Measurements from ENCODE around the gene CAT.

CAT gene

DNA sequence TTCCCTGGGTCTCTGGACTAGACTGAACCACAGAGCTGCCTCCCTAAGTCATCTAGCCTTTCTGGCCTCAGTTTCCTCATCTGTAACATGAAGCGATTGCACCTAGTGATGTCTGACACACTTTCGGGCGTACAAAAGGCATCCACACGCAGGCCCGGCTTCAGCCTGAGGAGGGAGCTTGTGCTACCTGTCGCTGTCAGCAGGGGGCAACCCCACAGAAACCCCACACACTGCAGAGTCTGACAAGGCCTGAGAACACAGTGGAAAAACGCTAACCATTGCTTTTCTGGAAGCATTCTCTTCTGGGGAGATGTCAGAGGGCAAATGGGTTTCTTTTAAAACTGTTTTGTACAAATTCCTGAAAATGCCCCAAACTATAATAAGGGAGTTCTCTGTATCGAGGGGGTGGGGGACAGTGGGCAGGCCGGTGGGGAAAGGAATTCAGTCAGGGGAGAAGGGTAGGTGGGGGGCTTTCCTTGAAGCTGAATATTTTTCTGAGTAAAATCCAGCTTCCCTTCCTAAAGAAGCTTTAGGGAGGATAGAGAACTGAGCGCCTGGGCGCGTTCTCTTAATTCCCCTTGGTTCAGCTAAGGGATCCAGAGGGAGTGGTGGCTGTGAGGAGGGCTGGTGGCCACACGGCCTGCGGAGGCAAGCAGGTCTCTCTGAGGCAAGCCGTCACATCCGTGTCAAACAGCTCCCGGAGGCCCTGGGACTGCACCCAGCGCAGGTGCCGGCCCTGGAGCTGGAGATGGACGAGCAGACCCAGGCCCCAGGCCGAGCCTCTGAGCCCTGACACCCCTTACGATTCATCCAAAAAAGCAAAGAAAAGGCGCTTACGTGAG is 74.3 kb downstream of the CAT start:
- Histone ChIP-seq H3K4me3 (ENCODE audit: low read length) (no peak overlapping the region), H3K4me1 (ENCODE audit: low read length) (no peaks in the 10 kb centered on the region), H3K9ac (ENCODE audit: low read length) (no peak overlapping the region), H3K79me2 (ENCODE audit: low read length) (no peaks in the 10 kb centered on the region), H4K20me1 (ENCODE audit: insufficient read depth, low read length) (no peaks in the 10 kb centered on the region), H3K36me3 (replicated peaks; ENCODE audit: insufficient read depth, low read length) (no peaks in the 10 kb centered on the region), H3F3A (ENCODE audit: insufficient read depth, low read length) (no peaks in the 10 kb centered on the region), H3K9me3 (replicated peaks; ENCODE audit: insufficient read depth, low read length) (no peaks in the 10 kb centered on the region), H2AFZ (ENCODE audit: low read length) (no peak overlapping the region), H3K27me3 (replicated peaks; ENCODE audit: insufficient read depth, low read length) (no peaks in the 10 kb centered on the region), H3K27ac (ENCODE audit: low read length) (no peak overlapping the region), H3K9me2 (replicated peaks; ENCODE audit: insufficient read depth, low read length) (no peaks in the 10 kb centered on the region), H3K4me2 (ENCODE audit: low read depth, low read length) (no peak overlapping the region)
- DNase-seq: peak; percentile 68
- TF ChIP-seq, protein P1, sequence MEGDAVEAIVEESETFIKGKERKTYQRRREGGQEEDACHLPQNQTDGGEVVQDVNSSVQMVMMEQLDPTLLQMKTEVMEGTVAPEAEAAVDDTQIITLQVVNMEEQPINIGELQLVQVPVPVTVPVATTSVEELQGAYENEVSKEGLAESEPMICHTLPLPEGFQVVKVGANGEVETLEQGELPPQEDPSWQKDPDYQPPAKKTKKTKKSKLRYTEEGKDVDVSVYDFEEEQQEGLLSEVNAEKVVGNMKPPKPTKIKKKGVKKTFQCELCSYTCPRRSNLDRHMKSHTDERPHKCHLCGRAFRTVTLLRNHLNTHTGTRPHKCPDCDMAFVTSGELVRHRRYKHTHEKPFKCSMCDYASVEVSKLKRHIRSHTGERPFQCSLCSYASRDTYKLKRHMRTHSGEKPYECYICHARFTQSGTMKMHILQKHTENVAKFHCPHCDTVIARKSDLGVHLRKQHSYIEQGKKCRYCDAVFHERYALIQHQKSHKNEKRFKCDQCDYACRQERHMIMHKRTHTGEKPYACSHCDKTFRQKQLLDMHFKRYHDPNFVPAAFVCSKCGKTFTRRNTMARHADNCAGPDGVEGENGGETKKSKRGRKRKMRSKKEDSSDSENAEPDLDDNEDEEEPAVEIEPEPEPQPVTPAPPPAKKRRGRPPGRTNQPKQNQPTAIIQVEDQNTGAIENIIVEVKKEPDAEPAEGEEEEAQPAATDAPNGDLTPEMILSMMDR (IDR thresholded peaks at IDR 0.05; ENCODE audit: low read length): peak; percentile 93
- no peak for TF ChIP-seq EZH2phosphoT487 (IDR thresholded peaks at IDR 0.05; ENCODE audit: low read length)
- no peak for TF ChIP-seq EZH2 (optimal IDR thresholded peaks at IDR 0.05; ENCODE audit: low read depth, low read length)

DNA sequence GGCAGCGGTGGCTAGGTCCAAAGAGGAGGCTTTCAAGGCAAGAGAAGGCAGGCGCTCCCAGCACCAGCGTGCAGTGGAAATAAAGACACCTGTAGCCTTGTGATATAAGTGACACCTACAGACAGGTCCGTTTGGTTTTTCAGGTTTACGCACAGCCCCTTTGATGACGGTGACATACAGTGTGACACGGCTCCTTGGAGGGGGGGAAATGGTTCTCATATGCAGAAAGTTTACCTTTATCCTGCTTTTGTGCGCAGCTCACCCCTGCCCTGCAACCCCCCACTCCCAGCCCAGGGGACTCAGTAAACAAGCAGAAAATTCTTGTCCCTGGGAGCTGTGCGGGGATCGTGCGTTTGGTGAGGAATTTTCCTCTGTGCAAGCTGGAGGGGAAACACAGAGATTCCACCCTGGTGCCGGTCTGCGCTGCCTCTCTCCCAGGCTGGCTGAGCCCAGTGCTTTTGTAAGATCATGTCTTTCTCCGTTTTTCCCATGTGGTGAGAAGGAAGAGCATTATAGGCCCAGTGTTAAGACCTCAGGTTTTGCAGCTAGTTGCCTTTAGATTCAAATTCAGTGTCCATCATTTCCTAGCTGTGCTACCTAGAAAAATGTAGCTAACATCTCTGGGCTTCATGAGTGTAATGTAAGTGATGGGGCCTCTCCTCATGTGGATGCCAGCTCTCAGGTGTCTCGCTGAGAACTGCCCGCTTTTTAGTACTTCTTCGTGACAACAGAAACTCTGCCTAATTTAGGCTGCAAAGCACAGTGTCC is 75.1 kb downstream of the CAT start, which contains the start of gene ELF5:
Gene ELF5, minus strand, starts transcription at position 113 of the 768 bp plus-strand sequence. CDS start 8,045 bp downstream, outside the sequence.
- no peak for DNase-seq

DNA sequence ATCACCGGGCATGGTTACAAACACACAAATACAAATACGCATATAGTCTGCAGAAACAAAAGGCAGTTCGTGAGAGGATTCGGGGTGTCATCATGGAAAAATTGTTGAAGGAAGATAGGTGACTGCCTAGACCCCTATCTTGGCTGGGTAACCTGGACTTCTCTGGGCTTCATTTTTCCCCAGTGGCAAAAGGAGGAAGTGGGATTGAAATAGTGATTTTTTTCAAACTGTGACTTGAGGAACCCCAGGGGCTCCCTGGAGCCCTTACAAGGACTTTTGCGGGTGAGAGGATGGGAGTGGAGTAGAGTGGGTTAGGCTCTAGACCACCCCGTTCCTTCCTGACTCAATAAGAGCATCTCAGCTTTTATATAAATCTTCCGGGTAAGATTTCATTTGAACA is 75.9 kb downstream of the CAT start:
- Histone ChIP-seq H3K27ac (ENCODE audit: low read length) (no peak overlapping the region), H4K20me1 (ENCODE audit: insufficient read depth, low read length) (no peaks in the 10 kb centered on the region), H3K79me2 (ENCODE audit: low read length) (no peaks in the 10 kb centered on the region), H3K9ac (ENCODE audit: low read length) (no peak overlapping the region), H2AFZ (ENCODE audit: low read length) (no peak overlapping the region), H3K9me2 (replicated peaks; ENCODE audit: insufficient read depth, low read length) (no peaks in the 10 kb centered on the region), H3K9me3 (replicated peaks; ENCODE audit: insufficient read depth, low read length) (no peaks in the 10 kb centered on the region), H3K4me2 (ENCODE audit: low read depth, low read length) (no peak overlapping the region), H3K36me3 (replicated peaks; ENCODE audit: insufficient read depth, low read length) (no peaks in the 10 kb centered on the region), H3F3A (ENCODE audit: insufficient read depth, low read length) (no peaks in the 10 kb centered on the region), H3K4me1 (ENCODE audit: low read length) (no peaks in the 10 kb centered on the region), H3K4me3 (ENCODE audit: low read length) (no peak overlapping the region), H3K27me3 (replicated peaks; ENCODE audit: insufficient read depth, low read length) (no peaks in the 10 kb centered on the region)
- TF ChIP-seq EZH2phosphoT487 (IDR thresholded peaks at IDR 0.05; ENCODE audit: low read length) (no peak), EZH2 (optimal IDR thresholded peaks at IDR 0.05; ENCODE audit: low read depth, low read length) (no peak)
- TF ChIP-seq, protein P1 (IDR thresholded peaks at IDR 0.05; ENCODE audit: low read length): no peak
- DNase-seq: no peak

More for the DNA sequence above, 75.1 kb downstream of the CAT start, which contains the start of gene ELF5:
- H3K9ac ChIP-seq (ENCODE audit: low read length): no peak within 1 kb of the TSS
- H3K9me2 ChIP-seq (replicated peaks; ENCODE audit: insufficient read depth, low read length): no peaks in the 10 kb centered on the region
- H3K4me3 ChIP-seq (ENCODE audit: low read length): no peak within 1 kb of the TSS
- no peaks in the 10 kb centered on the region for H3K79me2 ChIP-seq (ENCODE audit: low read length)
- H3K27ac ChIP-seq (ENCODE audit: low read length): no peak within 1 kb of the TSS
- TF ChIP-seq EZH2 (optimal IDR thresholded peaks at IDR 0.05; ENCODE audit: low read depth, low read length) (no peak), EZH2phosphoT487 (IDR thresholded peaks at IDR 0.05; ENCODE audit: low read length) (no peak)
- TF ChIP-seq, protein P1 (IDR thresholded peaks at IDR 0.05; ENCODE audit: low read length): no peak
- H3K27me3 ChIP-seq (replicated peaks; ENCODE audit: insufficient read depth, low read length): no peaks in the 10 kb centered on the region
- H3K9me3 ChIP-seq (replicated peaks; ENCODE audit: insufficient read depth, low read length): no peaks in the 10 kb centered on the region
- H3K4me2 ChIP-seq (ENCODE audit: low read depth, low read length): no peak within 1 kb of the TSS
- no peaks in the 10 kb centered on the region for H3K4me1 ChIP-seq (ENCODE audit: low read length)
- no peaks in the 10 kb centered on the region for H3F3A ChIP-seq (ENCODE audit: insufficient read depth, low read length)
- H3K36me3 ChIP-seq (replicated peaks; ENCODE audit: insufficient read depth, low read length): no peaks in the 10 kb centered on the region
- H4K20me1 ChIP-seq (ENCODE audit: insufficient read depth, low read length): no peaks in the 10 kb centered on the region
- H2AFZ ChIP-seq (ENCODE audit: low read length): no peak within 1 kb of the TSS

Data from MM.1S (cell line).